Muscle layer of duodenum (tissue), 2 donors: ENCODE measurements around the gene SPESP1.

ENCODE experiments used
- H3K27ac ChIP-seq: one replicate; pipeline ENCODE4 v1.7.0; 2013; ENCODE audit warnings: mild to moderate bottlenecking, low read length
- H3K27me3 ChIP-seq: one replicate; pipeline ENCODE4 v1.7.0; 2013; ENCODE audit warnings: low read depth, mild to moderate bottlenecking, control low read depth, low read length
- H3K36me3 ChIP-seq, 2 donors: one replicate each; pipeline ENCODE4 v1.7.0; 2013; ENCODE audit warnings: low read length in 2 of 2, control low read depth in 1 of 2, mild to moderate bottlenecking in 1 of 2; ENCODE audit not compliant: insufficient read depth in 2 of 2, control insufficient read depth in 1 of 2
- H3K4me1 ChIP-seq, 2 donors: one replicate each; pipeline ENCODE4 v1.7.0; 2013; ENCODE audit warnings: low read length in 2 of 2, mild to moderate bottlenecking in 2 of 2, control low read depth in 1 of 2, moderate library complexity in 1 of 2; ENCODE audit not compliant: insufficient read depth in 2 of 2, control insufficient read depth in 1 of 2
- H3K4me3 ChIP-seq, 2 donors: one replicate each; pipeline ENCODE4 v1.7.0; 2013; ENCODE audit warnings: low read length in 2 of 2, low read depth in 1 of 2, mild to moderate bottlenecking in 1 of 2
- H3K9me3 ChIP-seq, 2 donors: one replicate each; pipeline ENCODE4 v1.7.0; 2013; ENCODE audit warnings: low read length in 2 of 2, control low read depth in 1 of 2, mild to moderate bottlenecking in 1 of 2; ENCODE audit not compliant: control insufficient read depth in 1 of 2
- donor health status: healthy.

The SPESP1 gene

GRCh38 chr15:68982976-68983563, 52.7 kb downstream of the SPESP1 start:
- Histone ChIP-seq H3K36me3 (no peaks in the 10 kb centered on the region), H3K4me3 (no peak overlapping the region), H3K27ac (no peak overlapping the region), H3K4me1 (no peaks in the 10 kb centered on the region), H3K9me3 (no peaks in the 10 kb centered on the region), H3K27me3 (no peaks in the 10 kb centered on the region)

GRCh38 chr15:68983961-68984481, 53.7 kb downstream of the SPESP1 start:
- Histone ChIP-seq H3K27me3 (no peaks in the 10 kb centered on the region), H3K4me1 (no peaks in the 10 kb centered on the region), H3K36me3 (no peaks in the 10 kb centered on the region), H3K27ac (no peak overlapping the region), H3K9me3 (no peaks in the 10 kb centered on the region), H3K4me3 (no peak overlapping the region)

GRCh38 chr15:68984586-68984985, 54.3 kb downstream of the SPESP1 start:
- Histone ChIP-seq H3K9me3 (no peaks in the 10 kb centered on the region), H3K27ac (no peak overlapping the region), H3K4me3 (no peak overlapping the region), H3K36me3 (no peaks in the 10 kb centered on the region), H3K4me1 (no peaks in the 10 kb centered on the region), H3K27me3 (no peaks in the 10 kb centered on the region)

- no peak overlapping the region for H3K4me3 ChIP-seq
- no peaks in the 10 kb centered on the region for H3K9me3 ChIP-seq
- H3K27ac ChIP-seq, result no peak overlapping the region
- no peaks in the 10 kb centered on the region for H3K36me3 ChIP-seq
- H3K4me1 ChIP-seq, result no peaks in the 10 kb centered on the region
- H3K27me3 ChIP-seq, result no peaks in the 10 kb centered on the region
Observed at GRCh38 chr15:68985361-68985891, 55.1 kb downstream of the SPESP1 start.

GRCh38 chr15:68986322-68986721, 56.0 kb downstream of the SPESP1 start:
- Histone ChIP-seq H3K36me3 (no peaks in the 10 kb centered on the region), H3K4me1 (no peaks in the 10 kb centered on the region), H3K4me3 (no peak overlapping the region), H3K9me3 (no peaks in the 10 kb centered on the region), H3K27ac (no peak overlapping the region), H3K27me3 (no peaks in the 10 kb centered on the region)

- H3K4me1 ChIP-seq, result no peaks in the 10 kb centered on the region
- no peaks in the 10 kb centered on the region for H3K27me3 ChIP-seq
- no peak overlapping the region for H3K4me3 ChIP-seq
- no peaks in the 10 kb centered on the region for H3K36me3 ChIP-seq
- H3K9me3 ChIP-seq, result no peaks in the 10 kb centered on the region
- H3K27ac ChIP-seq, result no peak overlapping the region
Observed at GRCh38 chr15:68987120-68987519, 56.8 kb downstream of the SPESP1 start.

GRCh38 chr15:68987676-68988075, 57.4 kb downstream of the SPESP1 start:
- no peaks in the 10 kb centered on the region for H3K27me3 ChIP-seq
- no peak overlapping the region for H3K4me3 ChIP-seq
- H3K27ac ChIP-seq, result no peak overlapping the region
- H3K9me3 ChIP-seq, result no peaks in the 10 kb centered on the region
- H3K36me3 ChIP-seq, result no peaks in the 10 kb centered on the region
- no peaks in the 10 kb centered on the region for H3K4me1 ChIP-seq

GRCh38 chr15:68989541-68990230, 59.4 kb downstream of the SPESP1 start:
- Histone ChIP-seq H3K4me3 (no peak overlapping the region), H3K27ac (no peak overlapping the region), H3K36me3 (no peaks in the 10 kb centered on the region), H3K27me3 (no peaks in the 10 kb centered on the region), H3K4me1 (no peaks in the 10 kb centered on the region), H3K9me3 (no peaks in the 10 kb centered on the region)

GRCh38 chr15:68990231-68990991, 60.1 kb downstream of the SPESP1 start:
- H3K4me1 ChIP-seq, result no peaks in the 10 kb centered on the region
- H3K36me3 ChIP-seq, result no peaks in the 10 kb centered on the region
- no peaks in the 10 kb centered on the region for H3K9me3 ChIP-seq
- H3K27ac ChIP-seq, result no peak overlapping the region
- no peaks in the 10 kb centered on the region for H3K27me3 ChIP-seq
- H3K4me3 ChIP-seq, result no peak overlapping the region

GRCh38 chr15:68990992-68991500, 60.7 kb downstream of the SPESP1 start:
- Histone ChIP-seq H3K4me1 (no peaks in the 10 kb centered on the region), H3K9me3 (no peaks in the 10 kb centered on the region), H3K27me3 (no peaks in the 10 kb centered on the region), H3K36me3 (no peaks in the 10 kb centered on the region), H3K4me3 (no peak overlapping the region), H3K27ac (no peak overlapping the region)

- Histone ChIP-seq H3K27me3 (no peaks in the 10 kb centered on the region), H3K27ac (no peak overlapping the region), H3K36me3 (no peaks in the 10 kb centered on the region), H3K4me1 (no peaks in the 10 kb centered on the region), H3K9me3 (no peaks in the 10 kb centered on the region), H3K4me3 (no peak overlapping the region)
Observed at GRCh38 chr15:68991723-68992122, 61.4 kb downstream of the SPESP1 start.
